IMR-90 (cell line): ENCODE data around the gene FAM76A. TPM values are rescaled to one million over a fixed set of nuclear protein-coding genes. Genes with fewer than 3 reads are reported as not detected.

Experiments
- ATAC-seq: fragments of 200-7000 bp; cut with Tn5 transposase; 2 replicates; pipeline ENCODE4 v1.9.1; 2020; ENCODE audit warnings: low read depth, mild to moderate bottlenecking, moderate library complexity
- BruUV-seq: library from RNA; stranded (reverse); fragments of 400-500 nt; replicated peaks from 2 replicates; lab custom pipeline; 2021; lab: Mats Ljungman, UMichigan
- CTCF ChIA-PET: fragments of 300-600 bp; formaldehyde crosslinking; extraction: SDS; loops from one replicate; lab custom pipeline; 2021; ENCODE audit warnings: antibody characterized with exemption; lab: Yijun Ruan, JAX
- POLR2A ChIA-PET: fragments of 300-600 bp; sonication (Branson Sonifier 250); formaldehyde crosslinking; loops from one replicate; lab custom pipeline; 2022; ENCODE audit warnings: antibody characterized with exemption; ENCODE audit not compliant: unreplicated experiment; lab: Charles Lee
- DNase-seq: peaks from one replicate; pipeline ENCODE4 v3.0.0; 2013
- H2AFZ ChIP-seq: replicated peaks from 2 replicates; pipeline ENCODE3; 2013; ENCODE audit warnings: low read length, mild to moderate bottlenecking; ENCODE audit not compliant: poor library complexity
- H2AK5ac ChIP-seq: 2 replicates; pipeline ENCODE4 v1.6.1; 2013; ENCODE audit warnings: low read depth, low read length, inconsistent platforms
- H2AK9ac ChIP-seq: replicated peaks from 2 replicates; pipeline ENCODE3; 2013; ENCODE audit warnings: mild to moderate bottlenecking, low read depth, low read length, moderate library complexity; ENCODE audit not compliant: poor library complexity
- H2BK120ac ChIP-seq: 2 replicates; pipeline ENCODE4 v1.6.1; 2013; ENCODE audit warnings: low read depth, low read length, inconsistent platforms
- H2BK15ac ChIP-seq: 3 replicates; pipeline ENCODE4 v1.6.1; 2013; ENCODE audit warnings: low read depth, low read length, inconsistent platforms
- H2BK20ac ChIP-seq: 2 replicates; pipeline ENCODE4 v1.6.1; 2013; ENCODE audit warnings: low read depth, mild to moderate bottlenecking, inconsistent platforms, low read length, moderate library complexity
- H2BK5ac ChIP-seq: 2 replicates; pipeline ENCODE4 v1.6.1; 2013; ENCODE audit warnings: mild to moderate bottlenecking, low read depth, low read length, inconsistent platforms; ENCODE audit not compliant: poor library complexity, severe bottlenecking
- H3K14ac ChIP-seq: replicated peaks from 2 replicates; pipeline ENCODE4 v1.6.1; 2013; ENCODE audit warnings: low read depth, low read length, inconsistent platforms
- H3K18ac ChIP-seq: 2 replicates; pipeline ENCODE4 v1.6.1; 2013; ENCODE audit warnings: low read depth, low read length, control low read depth
- H3K23ac ChIP-seq: 2 replicates; pipeline ENCODE4 v1.6.1; 2013; ENCODE audit warnings: low read depth, low read length, inconsistent platforms
- H3K27ac ChIP-seq: 2 replicates; pipeline ENCODE4 v1.5.1; 2013; ENCODE audit warnings: mild to moderate bottlenecking, control low read depth, low read length; ENCODE audit not compliant: insufficient read depth
- H3K27me3 ChIP-seq: 2 replicates; pipeline ENCODE4 v1.6.1; 2013; ENCODE audit warnings: low read length; ENCODE audit not compliant: control insufficient read depth, insufficient read depth
- H3K36me3 ChIP-seq: 2 replicates; pipeline ENCODE4 v1.6.1; 2013; ENCODE audit warnings: low read length, mixed read lengths; ENCODE audit not compliant: control insufficient read depth, insufficient read depth
- H3K4ac ChIP-seq: 2 replicates; pipeline ENCODE4 v1.6.1; 2013; ENCODE audit warnings: low read depth, low read length, inconsistent platforms
- H3K4me1 ChIP-seq: 2 replicates; pipeline ENCODE4 v1.6.1; 2013; ENCODE audit warnings: low read length, mixed read lengths; ENCODE audit not compliant: control insufficient read depth, insufficient read depth
- H3K4me2 ChIP-seq: 2 replicates; pipeline ENCODE4 v1.6.1; 2013; ENCODE audit warnings: low read depth, mild to moderate bottlenecking, control low read depth, low read length, moderate library complexity
- H3K4me3 ChIP-seq: 2 replicates; pipeline ENCODE4 v1.5.1; 2013; ENCODE audit warnings: low read depth, mild to moderate bottlenecking, control low read depth, low read length, moderate library complexity; ENCODE audit not compliant: insufficient read depth
- H3K56ac ChIP-seq: 2 replicates; pipeline ENCODE4 v1.6.1; 2013; ENCODE audit warnings: low read length, inconsistent platforms; ENCODE audit not compliant: insufficient read depth; ENCODE audit errors: extremely low read depth
- H3K79me1 ChIP-seq, 2 experiments: 2 replicates each; pipeline ENCODE4 v1.6.1; 2013; ENCODE audit warnings: low read length in 2 of 2, inconsistent platforms in 1 of 2, low read depth in 1 of 2
- H3K9ac ChIP-seq: 2 replicates; pipeline ENCODE4 v1.6.1; 2013; ENCODE audit warnings: low read depth, low read length, control low read depth
- H3K9me1 ChIP-seq: 2 replicates; pipeline ENCODE4 v1.6.1; 2013; ENCODE audit warnings: low read length, inconsistent platforms; ENCODE audit not compliant: insufficient read depth
- H3K9me3 ChIP-seq: 2 replicates; pipeline ENCODE4 v1.6.1; 2013; ENCODE audit warnings: low read length; ENCODE audit not compliant: control insufficient read depth, insufficient read depth
- H4K20me1 ChIP-seq: 2 replicates; pipeline ENCODE4 v1.6.1; 2013; ENCODE audit warnings: low read length, inconsistent platforms; ENCODE audit not compliant: insufficient read depth
- H4K5ac ChIP-seq: 2 replicates; pipeline ENCODE4 v1.6.1; 2013; ENCODE audit warnings: mild to moderate bottlenecking, low read depth, low read length, control low read depth
- H4K8ac ChIP-seq, 2 experiments: 2 replicates each; pipeline ENCODE4 v1.6.1; 2013; ENCODE audit warnings: low read depth in 2 of 2, low read length in 2 of 2, control low read depth in 1 of 2, inconsistent platforms in 1 of 2
- H4K91ac ChIP-seq: 2 replicates; pipeline ENCODE4 v1.6.1; 2013; ENCODE audit warnings: low read depth, low read length, inconsistent platforms; ENCODE audit not compliant: insufficient read depth
- CHD1 ChIP-seq: IDR thresholded peaks from 2 replicates; pipeline ENCODE4 v1.6.1; 2012; ENCODE audit warnings: low read depth, low read length, improper control_type of control experiment
- CTCF ChIP-seq: conservative IDR thresholded peaks from 2 replicates; pipeline ENCODE4 v1.5.1; 2012; ENCODE audit warnings: mild to moderate bottlenecking, low read depth, low read length, improper control_type of control experiment
- MAFK ChIP-seq: IDR thresholded peaks from 2 replicates; pipeline ENCODE4 v1.6.1; 2012; ENCODE audit warnings: low read depth, low read length, improper control_type of control experiment
- MAZ ChIP-seq: IDR thresholded peaks from 2 replicates; pipeline ENCODE4 v1.6.1; 2012; ENCODE audit warnings: low read depth, mild to moderate bottlenecking, low read length, improper control_type of control experiment, moderate library complexity, borderline replicate concordance
- WGBS, 2 experiments: methylation state at CpG; one replicate each; pipeline versions ENCODE4 v1.1.5 to v1.1.7; 2013; ENCODE audit warnings: missing lambda C conversion rate in 2 of 2; ENCODE audit not compliant: insufficient read length in 1 of 2; ENCODE audit errors: extremely low coverage in 2 of 2; 5-methylcytosine and 5-hydroxymethylcytosine counted together
- dilution Hi-C: fragments of 300-500 bp; cut with HindIII; formaldehyde crosslinking; loops from one replicate; pipeline ENCODE4 v1.14.3; 2018; ENCODE audit warnings: low sequenced_read_pairs; ENCODE audit not compliant: unreplicated experiment
- in situ Hi-C: fragments of 300-500 bp; cut with MboI; formaldehyde crosslinking; loops from 3 replicates; pipeline ENCODE4 v1.14.3; 2019; ENCODE audit warnings: low sequenced_read_pairs, inconsistent platforms, mixed read lengths
- intact Hi-C: fragments of 100-400 bp; cut with micrococcal nuclease; formaldehyde crosslinking; loops from 2 replicates; pipeline ENCODE4 v1.10.0; 2022
- polyA plus RNA-seq, 3 experiments: library from polyadenylated mRNA; depleted of rRNA; stranded (reverse); fragments of >200 nt; gene quantifications; 2 replicates each; pipeline ENCODE4 v1.2.3, GENCODE V29; 2012; ENCODE audit warnings: low replicate concordance in 1 of 3
- total RNA-seq: library from RNA; depleted of rRNA; stranded (reverse); fragments of >200 nt; gene quantifications from 2 replicates; pipeline ENCODE4 v1.2.3, GENCODE V29; 2012
- TF ChIP-seq, protein P1 (sequence below): fragments of 150-350 bp; IDR thresholded peaks from 2 replicates; pipeline ENCODE4 v1.6.1; 2016; ENCODE audit warnings: low read depth, mild to moderate bottlenecking, low read length, moderate library complexity, borderline replicate concordance
- TF ChIP-seq, protein P2 (sequence below): fragments of 150-350 bp; IDR thresholded peaks from 2 replicates; pipeline ENCODE4 v1.6.1; 2017; ENCODE audit warnings: mild to moderate bottlenecking, antibody characterized with exemption, low read length, low read depth

The FAM76A gene
- total and polyA plus RNA-seq, 2 of the 4 experiments (the other 2 are of a cell fraction) = 2.3 to 10.0 TPM

DNA sequence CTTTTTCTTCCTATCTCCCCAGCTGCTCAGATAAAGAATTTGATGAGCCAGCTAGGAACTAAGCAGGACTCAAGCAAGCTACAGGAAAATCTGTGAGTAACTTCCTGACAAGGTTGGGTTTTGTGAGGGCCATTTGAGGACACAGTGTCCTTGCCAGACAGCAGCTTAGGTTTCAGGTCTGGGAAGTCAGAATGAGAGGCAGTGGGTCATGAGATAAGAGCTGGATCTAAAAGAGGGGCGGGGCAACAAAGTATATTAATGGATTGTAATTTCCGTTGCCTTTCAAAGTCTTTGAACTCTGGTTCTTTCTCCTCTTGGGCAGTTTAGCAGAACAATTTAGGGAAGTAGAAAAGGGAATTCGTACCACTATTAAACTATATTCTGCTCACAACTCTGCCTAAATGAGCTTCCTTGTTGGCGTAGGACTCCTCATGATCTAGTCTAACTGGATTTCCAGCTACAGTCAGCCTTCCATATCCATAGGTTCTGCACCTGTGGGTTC lies 63.8 kb downstream of the FAM76A start:
- peaks cover 25% of the 10 kb centered on the region for H3K36me3 ChIP-seq
- 0 out of 2 replicates have a peak, but pooled peaks cover 2% of the 10 kb centered on the region for H3K9me3 ChIP-seq
- H3K18ac ChIP-seq = no peak overlapping the region
- H4K8ac ChIP-seq = no peak overlapping the region
- peak; percentile 24; the same call in 1 of the 2 replicates for TF ChIP-seq MAFK
- TF ChIP-seq, protein P1, sequence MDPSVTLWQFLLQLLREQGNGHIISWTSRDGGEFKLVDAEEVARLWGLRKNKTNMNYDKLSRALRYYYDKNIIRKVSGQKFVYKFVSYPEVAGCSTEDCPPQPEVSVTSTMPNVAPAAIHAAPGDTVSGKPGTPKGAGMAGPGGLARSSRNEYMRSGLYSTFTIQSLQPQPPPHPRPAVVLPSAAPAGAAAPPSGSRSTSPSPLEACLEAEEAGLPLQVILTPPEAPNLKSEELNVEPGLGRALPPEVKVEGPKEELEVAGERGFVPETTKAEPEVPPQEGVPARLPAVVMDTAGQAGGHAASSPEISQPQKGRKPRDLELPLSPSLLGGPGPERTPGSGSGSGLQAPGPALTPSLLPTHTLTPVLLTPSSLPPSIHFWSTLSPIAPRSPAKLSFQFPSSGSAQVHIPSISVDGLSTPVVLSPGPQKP = no peak
- no peak for TF ChIP-seq CTCF
- TF ChIP-seq MAZ = no peak
- TF ChIP-seq, protein P2, sequence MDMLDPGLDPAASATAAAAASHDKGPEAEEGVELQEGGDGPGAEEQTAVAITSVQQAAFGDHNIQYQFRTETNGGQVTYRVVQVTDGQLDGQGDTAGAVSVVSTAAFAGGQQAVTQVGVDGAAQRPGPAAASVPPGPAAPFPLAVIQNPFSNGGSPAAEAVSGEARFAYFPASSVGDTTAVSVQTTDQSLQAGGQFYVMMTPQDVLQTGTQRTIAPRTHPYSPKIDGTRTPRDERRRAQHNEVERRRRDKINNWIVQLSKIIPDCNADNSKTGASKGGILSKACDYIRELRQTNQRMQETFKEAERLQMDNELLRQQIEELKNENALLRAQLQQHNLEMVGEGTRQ = no peak
- no peak for TF ChIP-seq CHD1
- H2AFZ ChIP-seq = no peak overlapping the region
- no peak overlapping the region for H3K4ac ChIP-seq
- no peak overlapping the region for H2BK5ac ChIP-seq
- no peak overlapping the region for H3K14ac ChIP-seq
- H3K4me1 ChIP-seq = peaks cover 3% of the 10 kb centered on the region
- H2BK15ac ChIP-seq = no peak overlapping the region
- in situ Hi-C loops (no loop called here), intact Hi-C loops (no loop called here), dilution Hi-C loops (no loop called here)
- peaks cover 9% of the 10 kb centered on the region for H3K9me1 ChIP-seq
- no peak overlapping the region for H2BK20ac ChIP-seq
- no peak overlapping the region for H2BK120ac ChIP-seq
- no TSS peak for BruUV-seq
- ChIA-PET CTCF (no interaction called here), POLR2A (no interaction called here)
- peaks cover 15% of the 10 kb centered on the region; the same call in 1 of the 2 replicates for H4K20me1 ChIP-seq
- H3K79me1 ChIP-seq = peaks cover 30 to 46% of the 10 kb centered on the region in 2 experiments
- H2AK5ac ChIP-seq = no peak overlapping the region
- H3K27me3 ChIP-seq = no peaks in the 10 kb centered on the region
- H3K23ac ChIP-seq = no peak overlapping the region
- no peak overlapping the region for H2AK9ac ChIP-seq
- H4K5ac ChIP-seq = no peak overlapping the region
- H3K56ac ChIP-seq = no peak overlapping the region
- no peak overlapping the region for H4K91ac ChIP-seq
- WGBS, 2 experiments = no CpG with 5 or more reads among the region's 4 CpGs
- H3K9ac ChIP-seq = no peak overlapping the region
- ATAC-seq (no peak), DNase-seq (peak; percentile 57)
- no peak overlapping the region for H3K4me3 ChIP-seq
- no peak overlapping the region for H3K27ac ChIP-seq
- H3K4me2 ChIP-seq = no peak overlapping the region
